Stimulated activated CD8-positive, alpha-beta memory T cell treated with anti-CD3 and anti-CD28 coated beads, Interleukin-4, amount 100 ng/mL, for 48 hours (primary cell): ENCODE measurements around the gene CLEC1A.

Experiments used
- DNase-seq: peaks from one replicate; pipeline ENCODE4 v3.0.0-alpha.2; 2020

Gene CLEC1A, protein sequence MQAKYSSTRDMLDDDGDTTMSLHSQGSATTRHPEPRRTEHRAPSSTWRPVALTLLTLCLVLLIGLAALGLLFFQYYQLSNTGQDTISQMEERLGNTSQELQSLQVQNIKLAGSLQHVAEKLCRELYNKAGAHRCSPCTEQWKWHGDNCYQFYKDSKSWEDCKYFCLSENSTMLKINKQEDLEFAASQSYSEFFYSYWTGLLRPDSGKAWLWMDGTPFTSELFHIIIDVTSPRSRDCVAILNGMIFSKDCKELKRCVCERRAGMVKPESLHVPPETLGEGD

GRCh38 chr12:10098791-10099190 lies at the start of gene CLEC1A:
Gene CLEC1A (minus strand): TSS chr12:10098985. CDS start chr12:10098922, 63 bp downstream.
- no peak for DNase-seq

- no peak for DNase-seq
Observed at GRCh38 chr12:10147714-10148403, 49.1 kb upstream of the CLEC1A start.

- DNase-seq, result no peak
Observed at GRCh38 chr12:10142976-10143589, 44.3 kb upstream of the CLEC1A start.

- peak; percentile 44 for DNase-seq
Observed at GRCh38 chr12:10140001-10140400, 41.2 kb upstream of the CLEC1A start.

- no peak for DNase-seq
Observed at GRCh38 chr12:10136637-10137205, 37.9 kb upstream of the CLEC1A start.

GRCh38 chr12:10135126-10135525 lies 36.3 kb upstream of the CLEC1A start:
- no peak for DNase-seq

GRCh38 chr12:10132850-10133370 lies 34.1 kb upstream of the CLEC1A start:
- DNase-seq, result no peak

DNA sequence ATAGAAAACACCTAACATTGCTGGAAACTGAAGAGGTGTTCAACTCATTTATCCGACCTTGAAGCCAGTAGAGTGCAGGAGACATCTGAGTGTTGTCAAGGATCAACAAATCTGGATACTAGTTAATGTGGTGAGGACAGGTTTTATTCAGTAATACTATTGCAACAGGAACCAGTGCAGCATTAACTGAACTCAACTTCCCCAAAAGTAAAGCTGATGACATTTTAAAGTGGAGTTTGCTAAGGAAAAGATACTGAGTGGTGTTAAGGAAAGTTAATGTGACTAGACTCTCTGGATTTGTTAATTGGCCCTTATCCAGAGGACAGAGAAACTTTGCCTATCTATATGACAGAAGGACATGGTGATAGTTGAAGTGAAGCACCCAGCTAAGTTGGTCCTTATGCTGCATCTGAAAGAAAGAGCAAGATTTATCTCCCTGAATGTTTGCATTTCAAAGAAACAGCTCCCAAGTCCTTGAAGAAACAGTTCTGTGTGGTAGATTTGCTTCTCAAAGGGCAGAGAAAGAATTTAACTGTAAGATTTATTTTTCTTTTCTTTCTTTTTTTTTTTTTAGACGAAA lies 32.4 kb upstream of the CLEC1A start:
- no peak for DNase-seq

DNA sequence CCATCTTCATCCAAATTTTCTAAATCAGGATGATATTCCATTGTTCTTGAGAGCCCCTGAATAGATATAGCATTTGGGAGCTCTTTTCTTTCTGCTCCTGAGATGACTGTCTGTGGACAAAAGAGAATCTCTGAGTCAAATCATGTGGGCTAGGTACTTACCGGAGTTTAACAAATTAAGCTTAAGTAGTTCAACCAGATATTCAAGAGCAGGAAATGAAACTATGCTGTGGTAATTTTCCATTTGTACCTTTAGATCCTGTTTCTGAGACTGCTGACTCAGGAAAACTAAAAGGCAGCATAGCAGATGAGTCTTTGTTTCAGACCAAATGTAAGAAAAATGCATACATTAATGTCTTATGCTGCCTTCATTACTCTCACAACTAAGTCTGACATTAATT lies 31.3 kb upstream of the CLEC1A start, which contains the start of gene CLEC7A:
TSS of gene CLEC7A (minus strand) at position 158 of the 400 bp plus-strand sequence. CDS start at position 41, 117 bp downstream.
- no peak for DNase-seq

GRCh38 chr12:10128687-10129086 lies 29.9 kb upstream of the CLEC1A start:
- DNase-seq, result no peak

- no peak for DNase-seq
Observed at GRCh38 chr12:10126413-10126812, 27.6 kb upstream of the CLEC1A start.

DNA sequence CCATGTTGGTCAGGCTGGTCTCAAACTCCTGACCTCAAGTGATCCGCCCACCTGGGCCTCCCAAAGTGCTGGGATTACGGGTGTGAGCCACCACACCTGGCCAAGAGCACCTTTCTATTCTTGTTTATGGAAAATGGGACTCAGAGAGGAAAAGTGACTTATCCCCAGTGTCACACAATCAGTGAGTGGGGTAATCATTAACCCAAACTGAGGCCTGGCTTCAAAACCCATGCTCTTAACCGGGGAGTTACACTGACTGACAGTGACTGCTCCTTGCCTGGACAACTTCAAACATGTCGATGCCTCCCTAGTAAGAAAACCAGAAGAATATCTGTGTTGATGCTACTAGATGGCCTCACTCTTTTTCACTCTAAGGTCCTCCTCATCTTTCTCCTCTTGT lies 23.9 kb upstream of the CLEC1A start:
- DNase-seq, result no peak

GRCh38 chr12:10121278-10121677 lies 22.5 kb upstream of the CLEC1A start:
- DNase-seq, result no peak

DNA sequence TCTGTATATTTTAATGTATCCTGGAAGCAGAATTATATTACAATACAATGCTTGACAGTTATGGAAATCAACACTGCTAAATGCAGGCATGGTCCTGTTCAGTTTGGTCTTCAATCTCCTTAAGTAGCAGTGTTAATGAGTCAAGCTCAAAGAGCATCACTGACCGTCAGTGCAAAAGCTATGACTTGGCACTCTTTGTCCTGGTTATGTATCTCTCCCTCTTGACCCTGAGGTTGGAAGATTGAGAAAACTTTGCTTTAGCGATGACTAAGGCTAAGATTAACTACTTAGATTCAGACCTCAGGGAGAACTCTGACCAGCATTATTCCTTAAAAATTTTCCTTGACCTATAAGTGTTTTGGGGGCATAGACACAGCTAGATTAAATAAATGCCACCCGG lies 20.3 kb upstream of the CLEC1A start:
- no peak for DNase-seq

DNA sequence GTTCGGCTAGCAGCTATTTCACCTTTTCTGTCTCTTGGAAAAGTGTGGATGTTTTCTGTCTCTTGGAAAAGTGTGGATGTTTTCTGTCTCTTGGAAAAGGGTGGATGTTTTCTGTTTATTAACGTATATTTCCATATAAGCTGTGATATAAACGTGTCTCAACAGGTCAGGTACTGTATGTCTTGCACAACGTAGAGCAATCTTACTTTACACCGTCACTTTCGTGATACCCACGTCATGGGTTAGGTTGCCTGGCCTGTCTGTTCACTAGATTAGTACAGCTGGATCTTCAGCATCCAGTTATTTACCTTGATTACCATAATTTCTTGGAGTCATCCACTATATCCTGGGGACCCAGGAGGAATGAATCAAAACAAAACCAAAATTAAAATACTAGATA lies 17.1 kb upstream of the CLEC1A start:
- DNase-seq, result no peak

GRCh38 chr12:10115311-10115710 lies 16.5 kb upstream of the CLEC1A start:
- DNase-seq, result no peak

DNA sequence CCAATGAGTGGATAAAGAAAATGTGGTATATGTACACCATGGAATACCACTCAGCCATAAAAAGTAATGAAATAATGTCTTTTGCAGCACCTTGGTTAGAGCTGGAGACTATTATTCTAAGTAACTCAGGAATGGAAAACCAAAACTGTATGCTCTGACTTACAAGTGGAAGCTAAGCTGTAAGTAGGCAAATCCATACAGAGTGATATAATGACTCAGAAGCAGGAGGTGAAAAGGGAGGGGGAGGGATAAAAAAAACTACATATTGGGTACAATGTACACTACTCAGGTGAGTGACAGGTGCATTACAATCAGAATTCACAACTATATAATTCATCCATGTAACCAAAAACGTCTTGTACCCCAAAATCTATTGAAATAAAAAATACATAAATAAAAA lies 15.1 kb upstream of the CLEC1A start:
- DNase-seq, result no peak

GRCh38 chr12:10113075-10113474 lies 14.3 kb upstream of the CLEC1A start:
- no peak for DNase-seq

GRCh38 chr12:10111451-10111850 lies 12.7 kb upstream of the CLEC1A start:
- DNase-seq, result no peak

DNA sequence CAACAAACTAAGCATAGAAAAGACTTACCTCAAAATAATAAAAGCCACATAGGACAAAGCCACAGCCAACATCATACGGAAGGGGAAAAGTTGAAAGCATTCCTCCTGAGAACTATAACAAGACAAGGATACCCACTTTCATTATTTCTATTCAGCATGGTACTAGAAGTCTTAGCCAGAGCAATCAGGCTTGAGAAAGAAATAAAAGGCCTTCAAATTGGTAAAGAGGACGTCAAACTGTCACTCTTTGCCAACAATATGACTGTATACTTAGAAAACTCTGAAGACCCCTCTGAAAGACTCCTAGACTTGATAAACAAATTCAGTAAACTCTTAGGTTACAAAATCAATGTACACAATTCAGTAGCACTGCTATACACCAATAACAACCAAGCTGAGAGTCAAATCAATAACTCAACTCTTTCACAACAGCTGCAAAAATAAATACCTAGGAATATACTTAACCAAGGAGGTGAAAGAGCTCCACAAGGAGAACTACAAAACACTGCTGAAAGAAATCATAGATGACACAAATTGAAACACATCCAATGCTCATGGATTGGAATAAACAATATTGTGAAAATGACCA lies 11.6 kb upstream of the CLEC1A start:
- no peak for DNase-seq

GRCh38 chr12:10102322-10102721 lies 3.5 kb upstream of the CLEC1A start:
- no peak for DNase-seq

GRCh38 chr12:10101648-10102220 lies 2.9 kb upstream of the CLEC1A start:
- no peak for DNase-seq
